Measurements from ENCODE around the gene NYAP1. TPM values are rescaled to one million over a fixed set of nuclear protein-coding genes. Genes with fewer than 3 reads are reported as not detected.

The NYAP1 gene
- total and polyA plus RNA-seq, 2 of the 8 experiments (the other 6 are each of a cell fraction or from before 2014, with no cell fraction given) = 1.9 to 4.6 TPM

- TF ChIP-seq TEAD4 (IDR thresholded peaks at IDR 0.05; ENCODE audit: low read depth, low read length) = no peak
- TF ChIP-seq TAF1 (IDR thresholded peaks at IDR 0.05; ENCODE audit: low read depth, low read length) = no peak
Measured at GRCh38 chr7:100481466-100481865, 2.3 kb upstream of the NYAP1 start (continued).

Measured in H1 (cell line).